ENCODE results near the gene HENMT1. TPM values are rescaled to one million over a fixed set of nuclear protein-coding genes. Genes with fewer than 3 reads are reported as not detected.

Gene HENMT1
- total and polyA plus RNA-seq, 9 of the 15 experiments (the other 6 are each of a cell fraction or from before 2014, with no cell fraction given), result not detected

- 74% methylated on average over 9 of the region's 9 CpGs for WGBS (ENCODE audit: insufficient coverage, low coverage, missing lambda C conversion rate)
- no peak for FAIRE-seq
- no peaks in the 10 kb centered on the region for H3K79me2 ChIP-seq (ENCODE audit: control insufficient read depth, insufficient read depth, low read length)
- no peak overlapping the region for H2AFZ ChIP-seq (ENCODE audit: low read depth, low read length)
- H3K4me2 ChIP-seq (ENCODE audit: insufficient read depth, low read length), result no peak overlapping the region
- peak in 1 of 4 experiments; percentile 22 for DNase-seq (ENCODE audit: extremely low read depth in 1 of 4, low spot score in 3 of 4)
- H3K4me1 ChIP-seq (replicated peaks in 1 of 2; ENCODE audit: control insufficient read depth in 2 of 2, insufficient read depth in 2 of 2, low read length in 2 of 2), result no peaks in the 10 kb centered on the region
- ATAC-seq, result no peak
- H3K27me3 ChIP-seq (ENCODE audit: control insufficient read depth in 2 of 2, insufficient read depth in 2 of 2, low read length in 2 of 2), result no peaks in the 10 kb centered on the region
- POLR2A ChIA-PET, result interaction anchor here (0.8 kb wide), 1 partner anchor 118 kb away, joined by 3 read pairs; no protein-coding TSS in a partner anchor
- peaks cover 6% of the 10 kb centered on the region; the same call in 1 of the 3 replicates for H3K36me3 ChIP-seq (ENCODE audit: control insufficient read depth, insufficient read depth, low read length)
- intact Hi-C loops (cut with micrococcal nuclease) (loop anchor here (10.0 kb wide), 2 partner anchors 175 to 515 kb away; no protein-coding TSS in a partner anchor), in situ Hi-C loops (cut with MboI) (loop anchor here (25.0 kb wide), 1 partner anchor 853 kb away; no protein-coding TSS in a partner anchor)
- TF ChIP-seq DMBX1 (CRISPR knock-in tag; IDR thresholded peaks at IDR 0.05; ENCODE audit: borderline replicate concordance) (no peak), RHOXF2B (CRISPR knock-in tag; conservative IDR thresholded peaks at IDR 0.05) (no peak), TBP (optimal IDR thresholded peaks at IDR 0.05; ENCODE audit: low read depth, low read length) (no peak), ZNF133 (CRISPR knock-in tag; IDR thresholded peaks at IDR 0.05) (no peak), ATF1 (CRISPR knock-in tag; IDR thresholded peaks at IDR 0.05) (no peak), ATF1 (tag; IDR thresholded peaks at IDR 0.05) (no peak), SUPT5H (IDR thresholded peaks at IDR 0.05) (peak; percentile 52; the same call in 1 of the 2 replicates), RUNX1 (IDR thresholded peaks at IDR 0.05; ENCODE audit: low read depth) (no peak), C11orf30 (IDR thresholded peaks at IDR 0.05; ENCODE audit: low read depth) (no peak), ETV5 (CRISPR knock-in tag; IDR thresholded peaks at IDR 0.05; ENCODE audit: low read depth) (no peak), NFYB (IDR thresholded peaks at IDR 0.05; ENCODE audit: extremely low read depth, insufficient read length) (peak; percentile 46), THAP12 (CRISPR knock-in tag; IDR thresholded peaks at IDR 0.05) (no peak), ZNF57 (CRISPR knock-in tag; IDR thresholded peaks at IDR 0.05) (no peak), ATF2 (CRISPR knock-in tag; IDR thresholded peaks at IDR 0.05) (no peak)
- no TSS peak for BruUV-seq (replicated peaks)
- no peak overlapping the region for H3K9ac ChIP-seq (ENCODE audit: insufficient read depth in 1 of 2, low read depth in 2 of 2, low read length in 2 of 2)
- CTCF ChIA-PET (ENCODE audit: low intra/inter-chr PET ratio), result no interaction called here
- H3K9me3 ChIP-seq (replicated peaks; ENCODE audit: control insufficient read depth, insufficient read depth, low read depth, low read length), result no peaks in the 10 kb centered on the region
- no peak overlapping the region for H3K4me3 ChIP-seq
- H3K27ac ChIP-seq (ENCODE audit: extremely low read depth, low read depth, low read length), result no peak overlapping the region
- no peaks in the 10 kb centered on the region for H3K9me1 ChIP-seq (ENCODE audit: control insufficient read depth, insufficient read depth, low read length)
- H4K20me1 ChIP-seq (replicated peaks; ENCODE audit: control insufficient read depth, insufficient read depth, low read length), result no peaks in the 10 kb centered on the region
Measured at GRCh38 chr1:108639899-108640560, 20.9 kb downstream of the HENMT1 start.
